Activated effector memory CD4-positive, alpha-beta T cell treated with anti-CD3 and anti-CD28 coated beads, Interleukin-2, amount 50 U/mL, for 16 hours (primary cell): Measurements from ENCODE around the gene SLC15A1.

Experiments used
- DNase-seq: peaks from one replicate; pipeline ENCODE4 v3.0.0-alpha.2; 2020

The SLC15A1 gene

GRCh38 chr13:98690348-98691022 lies 62.0 kb downstream of the SLC15A1 start:
- no peak for DNase-seq

GRCh38 chr13:98689347-98689968 lies 63.0 kb downstream of the SLC15A1 start:
- DNase-seq: no peak

- no peak for DNase-seq
These were observed 64.1 kb downstream of the SLC15A1 start for GRCh38 chr13:98688373-98688772.

- DNase-seq: no peak
These were observed 65.2 kb downstream of the SLC15A1 start for GRCh38 chr13:98687319-98687718.

GRCh38 chr13:98686270-98686669 lies 66.2 kb downstream of the SLC15A1 start:
- DNase-seq: no peak

GRCh38 chr13:98685146-98685545 lies 67.3 kb downstream of the SLC15A1 start:
- DNase-seq: no peak

- DNase-seq: no peak
These were observed 71.4 kb downstream of the SLC15A1 start for GRCh38 chr13:98681049-98681448.

GRCh38 chr13:98678741-98679140 lies 73.7 kb downstream of the SLC15A1 start:
- no peak for DNase-seq

GRCh38 chr13:98677398-98677797 lies 75.1 kb downstream of the SLC15A1 start:
- DNase-seq: no peak

DNA sequence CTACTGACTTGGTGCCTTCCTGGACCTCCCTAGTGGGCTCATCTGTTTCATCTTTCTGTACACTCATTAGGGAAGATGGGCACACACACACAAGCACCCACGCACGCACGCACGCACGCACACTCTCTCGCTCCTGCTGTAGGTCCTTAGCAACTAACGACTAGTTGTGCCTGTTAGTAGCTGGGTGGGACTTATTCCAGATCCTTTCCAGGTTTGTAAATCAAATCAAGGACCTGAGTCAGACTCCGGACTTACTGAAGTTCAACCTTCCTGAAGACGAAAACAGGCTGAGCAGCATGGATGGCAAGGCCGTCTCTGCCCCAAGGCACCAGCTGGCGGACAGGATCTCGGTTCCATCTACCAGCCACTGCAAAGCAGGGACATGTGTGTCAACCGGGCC lies 76.2 kb downstream of the SLC15A1 start:
- no peak for DNase-seq

DNA sequence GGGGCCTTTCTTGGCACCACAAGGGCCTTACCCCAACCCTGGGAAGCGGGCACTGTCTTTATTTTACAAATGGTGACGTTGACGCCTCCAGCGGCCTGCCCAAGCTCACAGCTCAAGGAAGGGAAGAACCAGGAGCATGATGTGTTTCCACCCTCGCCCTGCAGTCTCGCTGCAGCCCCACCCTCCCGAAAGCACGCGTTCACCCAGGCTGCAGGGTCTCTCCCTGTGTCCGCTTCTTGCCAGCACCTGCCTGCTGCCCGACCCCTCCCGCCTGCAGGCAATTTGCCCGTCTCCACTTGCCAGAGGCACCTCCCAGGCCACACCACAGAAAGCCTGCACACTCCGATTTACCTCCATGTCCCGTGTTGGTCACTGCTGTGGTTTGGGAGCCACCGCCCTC lies 76.6 kb downstream of the SLC15A1 start:
- no peak for DNase-seq

GRCh38 chr13:98675066-98675465 lies 77.4 kb downstream of the SLC15A1 start:
- no peak for DNase-seq

DNA sequence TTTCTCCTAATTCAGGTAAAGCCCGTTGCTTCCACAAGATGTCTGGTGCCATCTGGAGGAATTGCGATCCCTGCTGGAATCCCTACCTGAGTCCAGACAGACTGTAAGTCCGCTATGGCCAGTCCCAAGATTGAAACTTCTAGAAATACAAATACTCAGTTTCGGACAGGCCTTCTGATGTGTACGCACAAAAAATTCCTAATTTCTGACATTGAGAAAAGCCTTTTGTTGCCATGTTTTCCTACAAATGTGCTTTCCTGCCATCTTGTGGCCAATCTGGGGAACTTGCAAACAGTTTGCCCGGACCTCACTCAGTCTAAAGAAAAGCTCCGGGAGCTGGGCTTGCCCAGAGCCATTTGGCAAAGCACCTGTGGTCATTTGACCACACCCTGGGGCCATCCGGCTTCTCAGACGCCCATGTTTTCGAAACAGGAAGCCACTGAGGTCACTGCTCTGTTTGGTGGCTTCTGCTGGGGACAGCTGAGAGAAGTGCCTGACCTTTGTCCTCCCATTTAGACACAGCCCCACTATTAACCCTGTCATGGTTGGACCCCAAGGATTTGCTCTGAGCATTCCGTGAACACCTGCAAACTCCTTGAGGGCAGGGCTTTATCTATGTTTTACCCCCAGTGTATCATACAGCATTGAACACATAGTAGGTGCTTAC lies 79.4 kb downstream of the SLC15A1 start:
- peak; percentile 75 for DNase-seq

GRCh38 chr13:98668155-98668554 lies 84.3 kb downstream of the SLC15A1 start:
- DNase-seq: no peak

- DNase-seq: no peak
These were observed 86.9 kb downstream of the SLC15A1 start for GRCh38 chr13:98665638-98665995.

GRCh38 chr13:98664924-98665637 lies 87.4 kb downstream of the SLC15A1 start:
- DNase-seq: no peak

DNA sequence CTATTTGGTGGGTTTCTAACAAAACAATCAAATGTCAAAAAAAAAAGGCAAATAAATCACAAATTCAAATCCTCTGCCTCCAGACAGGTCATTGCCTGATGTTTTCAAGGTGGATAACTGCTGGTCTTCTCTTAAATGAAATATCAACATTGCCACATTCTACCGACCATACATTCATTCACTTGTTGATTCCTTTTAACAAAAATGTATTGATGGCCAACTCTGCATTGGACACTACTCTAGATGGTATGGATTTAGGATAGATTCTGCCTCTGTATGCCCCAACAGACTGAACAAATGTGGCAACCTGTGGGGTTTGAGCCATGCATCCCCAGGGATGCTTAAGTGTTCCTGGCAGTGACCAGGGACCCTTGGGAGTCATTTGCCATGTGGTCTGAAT lies 88.0 kb downstream of the SLC15A1 start:
- no peak for DNase-seq

DNA sequence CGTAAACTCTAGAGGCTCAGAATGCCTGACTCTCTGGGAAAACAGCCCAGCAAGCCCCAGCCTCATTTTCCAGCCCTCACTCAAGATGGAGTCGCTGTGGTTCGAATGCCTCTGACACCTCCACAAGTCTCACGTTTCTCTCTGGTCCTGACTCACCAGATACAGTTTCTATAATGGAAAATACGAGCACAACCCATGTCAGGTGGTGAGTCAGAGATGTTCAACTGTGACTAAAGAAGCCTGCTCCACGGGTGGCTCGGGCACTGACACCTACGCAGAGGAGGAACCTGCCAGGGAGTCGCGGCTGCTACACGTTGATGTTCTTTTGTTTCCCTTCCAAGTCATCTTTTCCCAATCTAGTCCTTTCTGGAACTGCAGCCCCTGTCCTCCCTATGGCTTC lies 88.4 kb downstream of the SLC15A1 start:
- peak; percentile 84 for DNase-seq

- no peak for DNase-seq
These were observed 94.3 kb downstream of the SLC15A1 start for GRCh38 chr13:98658131-98658530.

GRCh38 chr13:98657506-98658085 lies 94.9 kb downstream of the SLC15A1 start:
- no peak for DNase-seq

GRCh38 chr13:98656223-98656622 lies 96.2 kb downstream of the SLC15A1 start:
- no peak for DNase-seq

DNA sequence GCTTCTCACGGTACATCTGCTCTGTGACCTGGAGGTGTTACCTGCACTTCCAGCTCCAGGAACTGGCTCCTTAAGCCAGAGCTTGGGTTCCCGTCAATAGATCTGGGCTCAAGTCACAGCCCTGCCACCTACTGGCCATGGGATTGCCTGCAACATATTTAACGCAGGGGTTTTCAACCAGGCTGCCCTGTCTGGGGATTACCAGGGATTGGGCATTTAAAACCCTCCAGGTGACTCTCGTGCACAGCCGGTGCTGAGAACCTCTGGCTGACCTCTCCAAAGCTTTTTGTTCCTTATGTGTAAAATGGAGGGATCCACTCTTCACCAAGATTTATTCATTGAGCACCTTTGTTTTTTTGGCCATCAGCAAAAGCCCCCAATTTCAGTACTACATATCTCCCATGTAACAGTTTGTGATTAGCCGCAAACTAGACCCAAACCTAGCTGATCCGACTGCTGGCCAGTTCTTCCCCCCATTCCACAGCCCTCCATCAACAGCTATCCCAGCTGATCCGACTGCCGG lies 98.9 kb downstream of the SLC15A1 start:
- DNase-seq: peak; percentile 89
